Ovary (tissue), 9 donors: ENCODE data around the gene TTC3. TPM values are rescaled to one million over a fixed set of nuclear protein-coding genes. Genes with fewer than 3 reads are reported as not detected.

Source experiments
- DNase-seq, 5 donors: peaks; one replicate each; pipeline ENCODE4 v3.0.0-alpha.2; 2019 to 2020
- H3K27ac ChIP-seq, 2 donors: fragments of 200-600 bp; one replicate each; pipeline versions ENCODE4 v1.5.1 to v1.8.0; 2019 to 2022
- H3K27me3 ChIP-seq: fragments of 200-600 bp; one replicate; pipeline ENCODE4 v1.8.0; 2022
- H3K36me3 ChIP-seq: fragments of 200-600 bp; sonication (generic); one replicate; pipeline ENCODE4 v1.5.1; 2019
- H3K4me1 ChIP-seq: one replicate; pipeline ENCODE4 v1.8.1; 2013; ENCODE audit warnings: mild to moderate bottlenecking, moderate library complexity; ENCODE audit not compliant: insufficient read depth
- H3K4me3 ChIP-seq: fragments of 200-600 bp; sonication (generic); one replicate; pipeline ENCODE4 v1.5.1; 2017
- H3K9me3 ChIP-seq, 2 donors: fragments of 200-600 bp in 1 of 2; sonication (generic) in 1 of 2; one replicate each; pipeline versions ENCODE4 v1.5.1 to v1.8.1; 2013 to 2019; ENCODE audit warnings: mild to moderate bottlenecking in 1 of 2, moderate library complexity in 1 of 2
- CTCF ChIP-seq, 3 donors: fragments of 450-650 bp in 2 of 3; fragments of 200-600 bp in 1 of 3; IDR thresholded peaks; one replicate each; pipeline versions ENCODE4 v1.5.1 to v1.8.0; 2016 to 2022; ENCODE audit warnings: antibody characterized with exemption in 3 of 3, mild to moderate bottlenecking in 1 of 3
- EP300 ChIP-seq: sonication (generic); formaldehyde crosslinking; IDR thresholded peaks from one replicate; pipeline ENCODE4 v1.6.1; 2017; ENCODE audit warnings: antibody characterized with exemption
- POLR2A ChIP-seq: fragments of 450-650 bp; IDR thresholded peaks from one replicate; pipeline ENCODE4 v1.6.1; 2017; ENCODE audit warnings: antibody characterized with exemption, mild to moderate bottlenecking, moderate library complexity
- WGBS, 3 donors: extraction: QIAGEN DNeasy Blood & Tissue Kit in 1 of 3; methylation state at CpG; one replicate each; pipeline versions ENCODE4 v1.1.5 to v1.1.7; 2013 to 2017; 5-methylcytosine and 5-hydroxymethylcytosine counted together
- intact Hi-C, 4 donors: fragments of 100-400 bp; cut with DNase I; formaldehyde crosslinking; loops; one replicate each; pipeline versions ENCODE4 v1.11.0 to v1.15.1; 2022 to 2023
- polyA plus RNA-seq, 2 donors: library from polyadenylated mRNA; stranded (reverse); fragments of 200-250 nt in 1 of 2; fragments of 350-450 nt in 1 of 2; fragmentation: Illumina TruSeq in 1 of 2; extraction: RNeasy Lipid Tissue Mini Kit (QIAGEN cat#74804) in 1 of 2; gene quantifications; one replicate each; pipeline ENCODE4 v1.2.3, GENCODE V29; 2013 to 2014
- total RNA-seq, 7 donors: library from RNA; depleted of rRNA in 2 of 7; stranded (reverse); fragments of >200 nt in 2 of 7; fragmentation: NEBNext Ultra II Directional in 3 of 7; extraction: Animal tissue kit (Norgen Biotek cat#: 25700) in 3 of 7; gene quantifications; one replicate each; pipeline versions ENCODE4 v1.1.0 to v1.2.4, GENCODE V29; 2016 to 2023
- donor health status: DM: no; HTN: no; CAD: no; lungs with moderate emphysema.
- donor health status: DM: no; HTN: no; CAD: no.
- donor health status: Bipolar disorder and iron deficiency.
- donor health status: DM: yes; HTN: yes; CAD: no.
- donor health status: DM: no; HTN: no; CAD: no.
- donor health status: DM: yes; HTN: yes; CAD: no.

TTC3 gene
- total and polyA plus RNA-seq, 9 donors, result 58.2 to 192 (median 155) TPM

GRCh38 chr21:37172646-37173045 lies 99.6 kb downstream of the TTC3 start:
- no peak for TF ChIP-seq EP300
- no peak for TF ChIP-seq POLR2A
- TF ChIP-seq CTCF (IDR thresholded peaks at IDR 0.05), result no peak
- 85 to 91% (median 88%) methylated on average over 3 of the region's 3 CpGs for WGBS, 3 donors
- H3K4me1 ChIP-seq, result no peaks in the 10 kb centered on the region
- H3K9me3 ChIP-seq, result no peaks in the 10 kb centered on the region
- no peak overlapping the region for H3K27ac ChIP-seq
- intact Hi-C loops, result no loop called here
- H3K27me3 ChIP-seq, result no peaks in the 10 kb centered on the region
- DNase-seq, result no peak
- no peaks in the 10 kb centered on the region for H3K36me3 ChIP-seq
- H3K4me3 ChIP-seq, result no peak overlapping the region

- 82 to 95% (median 91%) methylated on average over 5 of the region's 5 CpGs for WGBS, 3 donors
- no peak for DNase-seq
- Histone ChIP-seq H3K36me3 (no peaks in the 10 kb centered on the region), H3K27ac (no peak overlapping the region), H3K27me3 (no peaks in the 10 kb centered on the region), H3K9me3 (no peaks in the 10 kb centered on the region), H3K4me3 (no peak overlapping the region), H3K4me1 (no peaks in the 10 kb centered on the region)
- TF ChIP-seq POLR2A (no peak), EP300 (no peak), CTCF (IDR thresholded peaks at IDR 0.05) (no peak)
- intact Hi-C loops, result no loop called here
Measured at GRCh38 chr21:37176716-37177115, 103.7 kb downstream of the TTC3 start.

GRCh38 chr21:37181059-37181458 lies 108.0 kb downstream of the TTC3 start:
- no peak for TF ChIP-seq POLR2A
- no peak for TF ChIP-seq CTCF (IDR thresholded peaks at IDR 0.05)
- TF ChIP-seq EP300, result no peak
- DNase-seq, result no peak
- no peaks in the 10 kb centered on the region for H3K27me3 ChIP-seq
- intact Hi-C loops, result no loop called here
- no peaks in the 10 kb centered on the region for H3K4me1 ChIP-seq
- no peak overlapping the region for H3K4me3 ChIP-seq
- H3K36me3 ChIP-seq, result no peaks in the 10 kb centered on the region
- WGBS, 3 donors, result 93 to 96% (median 95%) methylated on average over 3 of the region's 3 CpGs
- H3K9me3 ChIP-seq, result no peaks in the 10 kb centered on the region
- no peak overlapping the region for H3K27ac ChIP-seq

GRCh38 chr21:37182222-37182621 lies 109.2 kb downstream of the TTC3 start:
- Histone ChIP-seq H3K9me3 (no peaks in the 10 kb centered on the region), H3K4me3 (no peak overlapping the region), H3K27ac (no peak overlapping the region), H3K4me1 (no peaks in the 10 kb centered on the region), H3K27me3 (no peaks in the 10 kb centered on the region), H3K36me3 (no peaks in the 10 kb centered on the region)
- 41 to 73% (median 46%) methylated on average over 6 of the region's 6 CpGs for WGBS, 3 donors
- intact Hi-C loops, result no loop called here
- no peak for DNase-seq
- TF ChIP-seq CTCF (IDR thresholded peaks at IDR 0.05) (no peak), POLR2A (no peak)

GRCh38 chr21:37183749-37184148 lies 110.7 kb downstream of the TTC3 start:
- intact Hi-C loops, result no loop called here
- TF ChIP-seq EP300, result no peak
- no peak for TF ChIP-seq CTCF (IDR thresholded peaks at IDR 0.05)
- no peak overlapping the region for H3K27ac ChIP-seq
- WGBS, 3 donors, result 96 to 99% (median 97%) methylated on average over 3 of the region's 3 CpGs
- H3K9me3 ChIP-seq, result no peaks in the 10 kb centered on the region
- no peaks in the 10 kb centered on the region for H3K36me3 ChIP-seq
- H3K4me1 ChIP-seq, result no peaks in the 10 kb centered on the region
- no peaks in the 10 kb centered on the region for H3K27me3 ChIP-seq
- no peak for DNase-seq
- H3K4me3 ChIP-seq, result no peak overlapping the region
